GM21723 (cell line): ENCODE measurements around the gene LRRC25.

ENCODE experiments used
- ATAC-seq: cut with Tn5 transposase; IDR thresholded peaks from one replicate; pipeline ENCODE4 v1.9.1; 2021; ENCODE audit warnings: mild to moderate bottlenecking, moderate library complexity; ENCODE audit not compliant: unreplicated experiment

The LRRC25 gene

GRCh38 chr19:18425515-18426415 is 28.3 kb upstream of the LRRC25 start:
- ATAC-seq, result no peak

- no peak for ATAC-seq
These were observed 27.6 kb upstream of the LRRC25 start for GRCh38 chr19:18424890-18425514.

DNA sequence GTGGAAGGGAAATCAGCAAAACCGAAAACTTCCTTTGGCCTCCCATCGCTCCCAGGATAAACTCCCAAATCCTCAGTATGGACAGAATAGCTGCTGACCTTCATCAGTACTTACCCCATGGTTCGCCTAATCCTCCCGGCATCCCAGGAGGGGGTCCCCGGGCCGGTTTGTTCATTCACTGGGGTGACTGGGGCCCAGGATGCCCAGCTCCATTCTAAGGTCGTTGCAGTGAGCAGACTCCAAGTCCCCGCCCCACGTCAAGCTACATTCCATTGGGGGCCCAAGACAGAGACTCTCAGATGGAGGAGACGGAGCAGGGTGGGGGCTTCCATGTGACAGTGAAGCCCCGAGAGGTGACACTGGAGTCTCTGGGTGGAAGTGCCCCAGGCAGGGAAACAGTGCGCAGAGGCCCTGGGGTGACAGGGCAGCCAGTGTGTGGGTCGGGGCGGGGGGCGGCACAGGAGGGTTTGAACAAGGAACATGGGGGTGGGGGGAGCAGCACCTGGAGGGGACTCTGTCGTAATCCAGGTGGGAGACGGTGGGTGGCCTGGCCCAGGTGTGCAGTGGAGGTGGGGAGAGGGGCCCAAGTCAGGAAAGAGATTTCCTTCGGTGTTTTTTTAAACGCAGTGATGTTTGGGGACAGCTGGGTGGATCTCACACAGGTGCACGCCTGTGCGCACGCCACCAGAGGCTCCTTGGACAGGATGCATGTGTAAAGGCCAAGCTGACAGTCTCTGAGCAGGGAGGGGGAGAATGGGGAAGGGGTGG is 26.9 kb upstream of the LRRC25 start:
- ATAC-seq, result no peak

- ATAC-seq, result no peak
These were observed 26.0 kb upstream of the LRRC25 start for GRCh38 chr19:18423258-18424020.

DNA sequence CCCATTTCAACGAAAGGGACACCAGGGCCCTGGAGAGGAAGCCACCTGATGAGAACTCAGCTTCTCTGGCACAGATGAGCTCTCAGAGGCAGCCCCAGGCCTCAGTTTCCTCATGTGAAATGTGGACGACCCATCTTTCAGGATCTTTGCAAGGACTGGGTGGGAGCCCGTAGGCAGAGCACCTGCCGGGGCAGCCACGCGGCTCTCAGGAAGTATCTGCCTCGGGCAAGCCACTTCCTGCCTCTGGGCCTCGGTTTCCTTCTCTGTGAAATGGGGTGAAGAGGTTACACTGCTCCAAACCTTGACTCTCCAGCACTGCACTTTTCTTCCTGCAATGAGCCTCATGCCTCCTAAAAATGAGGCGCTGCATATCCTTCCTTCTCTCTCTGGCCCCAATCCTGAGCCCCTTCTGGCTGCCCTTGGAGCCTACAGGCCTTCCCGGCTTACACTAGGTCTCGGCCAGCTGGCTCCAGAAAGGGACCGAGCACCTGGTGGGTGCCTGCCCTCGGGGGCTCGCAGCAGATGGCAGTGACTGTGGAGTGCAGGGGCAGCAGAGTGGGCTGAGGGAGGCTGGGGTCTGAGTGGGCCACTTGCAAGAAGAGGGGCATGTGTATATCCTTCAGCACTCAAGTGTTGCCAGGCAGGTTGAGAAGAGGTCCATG is 25.2 kb upstream of the LRRC25 start:
- no peak for ATAC-seq

GRCh38 chr19:18421371-18421959 is 24.0 kb upstream of the LRRC25 start:
- no peak for ATAC-seq

GRCh38 chr19:18420930-18421329 is 23.5 kb upstream of the LRRC25 start:
- ATAC-seq, result no peak

- no peak for ATAC-seq
These were observed 22.5 kb upstream of the LRRC25 start for GRCh38 chr19:18419699-18420460.

GRCh38 chr19:18419195-18419698 is 21.8 kb upstream of the LRRC25 start, which contains the start of gene SSBP4:
TSS of gene SSBP4 (plus strand) at chr19:18419398. CDS start at chr19:18419649, 251 bp downstream.
- ATAC-seq, result no peak

DNA sequence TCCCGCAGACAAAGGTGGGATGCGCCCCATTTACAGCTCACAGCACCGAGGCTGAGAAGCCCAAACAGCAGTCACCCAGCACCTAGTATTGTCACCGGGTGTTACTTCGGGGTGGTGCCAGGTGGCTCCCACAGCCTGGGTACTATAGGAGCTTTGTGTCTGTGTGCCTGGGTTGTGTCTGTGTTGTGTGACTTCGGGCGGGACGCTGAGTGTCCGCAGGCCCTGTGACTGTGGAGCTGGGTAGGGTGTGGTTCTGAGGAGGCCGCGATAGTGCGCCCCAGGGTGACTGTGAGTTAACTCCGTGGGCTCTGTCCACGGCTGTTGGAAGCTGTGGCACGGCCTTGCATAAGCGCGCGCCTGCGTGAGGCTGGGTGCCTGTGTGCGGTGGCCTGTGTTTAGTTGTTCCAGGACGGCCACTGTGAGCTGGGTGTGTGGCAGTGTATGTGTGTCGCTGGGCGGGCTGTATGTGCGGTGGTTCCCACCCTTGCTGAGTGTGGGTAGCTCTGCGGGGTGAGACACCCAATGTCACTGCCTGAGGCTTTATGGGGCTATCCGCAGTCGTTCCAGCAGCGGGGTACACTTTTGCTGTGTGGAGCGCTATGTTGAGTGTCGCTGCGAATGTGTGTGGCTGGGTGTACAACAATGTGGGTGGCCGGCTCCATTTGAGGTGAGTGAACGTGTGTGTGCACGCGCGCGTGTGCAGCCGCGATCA is 21.2 kb upstream of the LRRC25 start:
- no peak for ATAC-seq

DNA sequence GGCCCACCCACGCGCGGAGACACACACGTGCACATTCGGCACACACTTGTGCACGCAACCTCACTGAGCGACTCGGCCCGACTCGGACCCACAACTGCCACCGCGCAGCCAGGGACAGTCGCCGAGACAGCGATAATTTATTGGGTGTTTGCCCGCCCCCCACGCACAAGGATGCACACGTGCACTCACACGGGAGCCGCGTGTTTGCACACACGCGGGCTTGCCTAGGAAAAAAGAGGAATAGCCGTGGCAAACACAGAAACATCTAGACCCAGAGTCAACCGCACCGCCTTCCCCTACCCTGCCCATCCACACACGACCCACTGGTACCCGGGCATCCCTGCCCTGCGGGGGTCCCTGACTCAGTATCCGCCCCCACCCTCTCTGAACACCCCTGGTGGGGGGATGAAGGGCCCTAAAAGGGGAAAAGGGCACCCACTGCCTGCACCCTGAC is 20.6 kb upstream of the LRRC25 start:
- ATAC-seq, result no peak

- ATAC-seq, result no peak
These were observed 20.0 kb upstream of the LRRC25 start for GRCh38 chr19:18417250-18418028.

- ATAC-seq, result no peak
These were observed 19.4 kb upstream of the LRRC25 start for GRCh38 chr19:18416778-18417249.

DNA sequence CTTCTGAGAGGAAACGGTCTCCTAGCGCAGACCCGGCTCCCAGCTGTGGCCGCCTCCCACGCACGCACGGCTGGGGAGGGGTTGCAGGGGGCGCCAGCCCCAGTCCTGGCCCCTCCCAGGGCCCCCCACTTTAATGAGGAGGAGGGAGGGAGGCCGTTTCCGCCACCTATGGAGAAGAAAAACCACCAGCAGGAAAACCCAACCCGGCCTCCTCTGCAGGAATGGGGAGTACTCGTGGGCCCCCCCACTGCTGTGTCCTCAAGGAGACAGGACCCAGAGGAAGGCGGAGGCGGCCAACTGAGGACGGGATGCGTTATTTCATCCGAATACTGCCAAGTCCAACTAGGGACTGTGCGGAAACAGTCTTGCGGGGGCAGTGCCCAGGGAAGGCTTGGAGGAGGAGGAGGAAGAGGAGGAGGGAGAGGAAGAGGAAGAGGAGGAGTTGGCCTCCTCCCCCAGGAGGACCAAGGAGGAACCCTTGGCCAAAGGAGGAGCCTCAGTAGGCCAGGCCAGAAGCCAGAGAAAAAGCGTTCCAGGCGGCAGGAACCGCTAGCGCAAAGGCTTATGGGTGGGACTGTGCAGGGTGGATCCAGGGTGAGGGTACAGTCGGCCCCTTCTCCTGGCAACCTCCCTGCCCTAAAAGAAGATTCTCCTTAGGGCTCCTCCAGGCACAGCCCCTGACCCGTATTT is 17.9 kb upstream of the LRRC25 start:
- ATAC-seq, result no peak

DNA sequence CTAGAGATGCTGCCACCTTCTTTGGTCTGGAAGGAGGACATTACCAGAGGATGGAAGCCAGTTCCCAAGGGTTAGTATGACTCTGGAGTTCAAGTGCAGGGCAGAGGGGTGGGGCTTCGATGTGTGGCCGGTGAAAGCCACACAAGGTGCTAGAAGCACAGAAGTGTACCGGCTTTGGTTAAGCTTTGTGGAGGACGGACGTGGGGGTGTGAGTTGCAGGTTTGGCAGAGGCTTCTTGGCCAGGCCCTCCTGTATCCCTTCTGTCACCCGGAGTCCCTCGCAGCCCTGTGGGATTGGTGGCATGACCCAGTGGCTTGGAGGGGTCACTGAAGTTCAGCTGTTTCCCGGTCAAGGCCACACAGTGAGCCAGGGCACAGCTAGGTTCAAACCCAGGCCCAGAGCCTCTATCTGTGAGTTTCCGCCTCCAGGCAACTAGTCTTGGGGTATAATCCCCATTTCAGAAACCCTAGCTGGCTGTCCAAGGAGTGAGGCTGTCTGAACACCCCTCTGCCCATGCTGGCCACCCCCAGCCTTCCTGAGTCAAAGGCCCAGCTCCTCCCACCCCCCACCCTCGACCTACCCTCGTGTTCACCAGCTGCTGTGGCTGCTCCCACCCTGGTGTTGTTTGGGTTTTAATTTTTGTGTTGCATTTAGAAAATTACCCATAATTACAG is 17.2 kb upstream of the LRRC25 start:
- ATAC-seq, result no peak

DNA sequence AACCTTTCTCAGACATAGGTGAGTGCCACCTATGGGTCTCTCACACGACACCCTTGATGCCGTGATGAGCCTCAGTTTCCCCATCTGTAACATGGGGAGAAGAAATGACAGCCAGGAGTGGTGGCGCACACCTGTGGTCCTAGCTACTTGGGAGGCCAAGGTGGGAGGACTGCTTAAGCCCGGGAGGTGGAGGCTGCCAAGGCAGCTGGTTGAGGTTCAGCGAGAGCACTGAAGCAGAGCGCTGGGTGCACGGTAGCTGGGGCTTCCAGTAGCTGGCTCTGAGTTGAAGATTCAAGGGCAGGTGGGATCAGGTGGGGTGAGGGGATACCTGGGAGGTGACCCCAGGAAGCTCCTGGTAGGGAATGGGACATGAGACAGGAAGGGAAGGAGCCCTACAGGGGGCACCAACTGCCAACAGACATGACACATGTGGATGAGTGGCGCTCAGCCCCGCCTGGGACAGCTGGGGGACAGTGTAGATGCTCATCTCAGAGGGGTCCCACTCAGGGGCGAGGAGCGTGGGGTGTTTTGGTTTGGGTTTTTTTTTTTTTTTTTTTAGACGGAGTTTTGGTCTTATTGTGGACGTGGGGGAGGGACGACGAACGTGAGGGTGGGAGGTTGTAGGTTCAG is 15.3 kb upstream of the LRRC25 start:
- ATAC-seq, result no peak
